Sigmoid colon (tissue), 4 donors: ENCODE measurements around the gene GLTPD2.

Experiments used
- CTCF ChIP-seq, 4 experiments: fragments of 450-650 bp in 3 of 4; fragments of 200-600 bp in 1 of 4; IDR thresholded peaks; one replicate each; pipeline ENCODE4 v1.5.1; 2016 to 2019; ENCODE audit warnings: antibody characterized with exemption in 4 of 4, mild to moderate bottlenecking in 3 of 4, moderate library complexity in 2 of 4
- EP300 ChIP-seq, 4 donors: sonication (generic); formaldehyde crosslinking; IDR thresholded peaks; one replicate each; pipeline ENCODE4 v1.6.1; 2017; ENCODE audit warnings: antibody characterized with exemption in 4 of 4
- POLR2A ChIP-seq, 2 donors: fragments of 450-650 bp; IDR thresholded peaks; one replicate each; pipeline ENCODE4 v1.6.1; 2016; ENCODE audit warnings: antibody characterized with exemption in 2 of 2, mild to moderate bottlenecking in 2 of 2, moderate library complexity in 2 of 2
- POLR2AphosphoS5 ChIP-seq, 4 donors: sonication (generic); formaldehyde crosslinking; IDR thresholded peaks; one replicate each; pipeline ENCODE4 v1.6.1; 2017; ENCODE audit warnings: antibody characterized with exemption in 4 of 4

- TF ChIP-seq CTCF (IDR thresholded peaks at IDR 0.05), result no peak
- no peak for TF ChIP-seq POLR2AphosphoS5 (IDR thresholded peaks at IDR 0.05)
- TF ChIP-seq POLR2A (IDR thresholded peaks at IDR 0.05), result no peak
- no peak for TF ChIP-seq EP300 (IDR thresholded peaks at IDR 0.05)
Observed at GRCh38 chr17:4808378-4808767, 19.6 kb downstream of the GLTPD2 start.
